NCI-H1694 treated with DMSO at 0.1 percent for 48 hours (cell line): ENCODE results near the gene CCN5.

ENCODE experiments used
- DNase-seq: peaks from one replicate; lab custom pipeline; 2025; lab: John Stamatoyannopoulos, UW

CCN5 gene

GRCh38 chr20:44716309-44717106, 1.3 kb downstream of the CCN5 start:
- no peak for DNase-seq

- no peak for DNase-seq
Measured at GRCh38 chr20:44717986-44718385, 2.8 kb downstream of the CCN5 start.

GRCh38 chr20:44719841-44720240, 4.7 kb downstream of the CCN5 start:
- DNase-seq = no peak

GRCh38 chr20:44720621-44720996, 5.4 kb downstream of the CCN5 start:
- DNase-seq = peak; percentile 56

- no peak for DNase-seq
Measured at GRCh38 chr20:44720997-44721784, 6.0 kb downstream of the CCN5 start.

GRCh38 chr20:44721785-44722054, 6.6 kb downstream of the CCN5 start:
- no peak for DNase-seq

- DNase-seq = no peak
Measured at GRCh38 chr20:44722990-44723389, 7.8 kb downstream of the CCN5 start.

GRCh38 chr20:44723391-44723790, 8.2 kb downstream of the CCN5 start:
- no peak for DNase-seq

GRCh38 chr20:44723798-44724362, 8.7 kb downstream of the CCN5 start:
- no peak for DNase-seq

GRCh38 chr20:44724423-44725091, 9.4 kb downstream of the CCN5 start:
- DNase-seq = no peak

GRCh38 chr20:44725837-44726236, 10.7 kb downstream of the CCN5 start:
- no peak for DNase-seq

- no peak for DNase-seq
Measured at GRCh38 chr20:44727039-44727438, 11.9 kb downstream of the CCN5 start.

- DNase-seq = no peak
Measured at GRCh38 chr20:44727651-44728050, 12.5 kb downstream of the CCN5 start.

- DNase-seq = peak; percentile 18
Measured at GRCh38 chr20:44728801-44729443, 13.8 kb downstream of the CCN5 start.

GRCh38 chr20:44730441-44730840, 15.3 kb downstream of the CCN5 start:
- DNase-seq = no peak

GRCh38 chr20:44731657-44732056, 16.5 kb downstream of the CCN5 start:
- no peak for DNase-seq

GRCh38 chr20:44732327-44732726, 17.2 kb downstream of the CCN5 start:
- no peak for DNase-seq

GRCh38 chr20:44733341-44734069, 18.3 kb downstream of the CCN5 start:
- peak; percentile 54 for DNase-seq

- no peak for DNase-seq
Measured at GRCh38 chr20:44734938-44735337, 19.8 kb downstream of the CCN5 start.

- DNase-seq = no peak
Measured at GRCh38 chr20:44735816-44736169, 20.6 kb downstream of the CCN5 start.

GRCh38 chr20:44736170-44737021, 21.2 kb downstream of the CCN5 start:
- no peak for DNase-seq
